Neural crest cell (in vitro differentiated cells): ENCODE results near the gene STK24. TPM values are rescaled to one million over a fixed set of nuclear protein-coding genes. Genes with fewer than 3 reads are reported as not detected.

Source experiments
- DNase-seq: peaks from one replicate; pipeline ENCODE4 v3.0.0; 2021; ENCODE audit warnings: low read depth, mixed read lengths, low spot score
- H3K27ac Mint-ChIP-seq: one replicate; pipeline ENCODE4 v1.8.0; 2021; ENCODE audit warnings: mild to moderate bottlenecking, mixed read lengths; ENCODE audit not compliant: unreplicated experiment
- H3K27me3 Mint-ChIP-seq: 2 replicates; pipeline ENCODE4 v1.8.0; 2021; ENCODE audit warnings: low read depth, mild to moderate bottlenecking, mixed read lengths
- H3K36me3 Mint-ChIP-seq: 2 replicates; pipeline ENCODE4 v1.8.0; 2021; ENCODE audit warnings: low read depth, mild to moderate bottlenecking, mixed read lengths
- H3K4me1 Mint-ChIP-seq: 2 replicates; pipeline ENCODE4 v1.8.0; 2021; ENCODE audit warnings: mixed read lengths
- H3K4me3 Mint-ChIP-seq: one replicate; pipeline ENCODE4 v1.8.0; 2021; ENCODE audit warnings: mild to moderate bottlenecking, mixed read lengths
- H3K9me3 Mint-ChIP-seq: 2 replicates; pipeline ENCODE4 v1.8.0; 2021; ENCODE audit warnings: mixed read lengths
- total RNA-seq: library from RNA; stranded (reverse); gene quantifications from 2 replicates; pipeline ENCODE4 v1.2.1, GENCODE V29; 2021
- TF ChIP-seq, protein P1 (sequence below): fragments of 200-600 bp; sonication (generic); conservative IDR thresholded peaks from 2 replicates; pipeline ENCODE4 v1.5.0; 2021; ENCODE audit warnings: antibody characterized with exemption, mild to moderate bottlenecking

The STK24 gene
- total RNA-seq, 1 donor from 2014 or later: 114 TPM

DNA sequence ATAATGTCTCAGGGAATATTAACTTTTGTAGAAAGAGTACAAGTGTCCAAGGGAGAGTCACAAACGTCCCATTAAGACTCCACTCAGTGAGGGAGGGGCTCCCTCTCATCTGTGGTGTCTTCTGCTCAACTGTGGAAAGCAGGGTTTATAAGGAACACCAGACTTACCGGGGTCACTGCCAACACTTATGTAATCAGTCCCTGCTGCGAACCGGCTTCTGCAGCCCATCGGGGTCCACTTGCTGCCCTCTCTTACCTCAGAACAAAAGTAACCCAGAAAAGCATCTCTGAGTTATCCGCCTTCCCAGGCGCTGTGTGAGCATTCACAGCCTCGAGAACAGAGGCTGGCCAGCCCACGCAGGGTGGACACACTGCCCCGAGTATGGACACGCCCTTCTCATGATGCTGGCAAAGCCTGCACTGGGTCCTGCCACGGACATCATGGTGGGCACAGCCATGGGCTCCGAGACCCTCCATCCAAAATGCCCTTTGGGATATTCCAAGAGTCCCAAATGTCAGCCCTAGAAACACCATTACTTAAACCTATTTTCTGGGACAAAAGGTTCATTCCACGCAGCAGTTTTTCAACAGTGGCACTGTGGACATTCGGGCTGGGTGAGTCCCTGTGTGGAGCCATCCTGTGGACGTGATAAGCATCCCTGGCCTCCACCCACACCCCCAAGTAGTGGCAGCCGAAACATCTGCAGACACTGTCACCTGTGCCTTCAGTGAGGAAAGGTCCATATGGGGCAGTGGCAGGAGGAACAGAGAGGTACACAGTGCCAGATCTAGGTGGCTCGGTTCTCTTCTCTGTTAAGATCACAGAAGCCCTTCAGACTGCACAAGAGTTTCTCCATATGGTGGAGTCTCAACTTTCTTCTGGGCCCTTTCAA lies 63.9 kb downstream of the STK24 start:
- no peaks in the 10 kb centered on the region for H3K9me3 Mint-ChIP-seq
- TF ChIP-seq, protein P1, sequence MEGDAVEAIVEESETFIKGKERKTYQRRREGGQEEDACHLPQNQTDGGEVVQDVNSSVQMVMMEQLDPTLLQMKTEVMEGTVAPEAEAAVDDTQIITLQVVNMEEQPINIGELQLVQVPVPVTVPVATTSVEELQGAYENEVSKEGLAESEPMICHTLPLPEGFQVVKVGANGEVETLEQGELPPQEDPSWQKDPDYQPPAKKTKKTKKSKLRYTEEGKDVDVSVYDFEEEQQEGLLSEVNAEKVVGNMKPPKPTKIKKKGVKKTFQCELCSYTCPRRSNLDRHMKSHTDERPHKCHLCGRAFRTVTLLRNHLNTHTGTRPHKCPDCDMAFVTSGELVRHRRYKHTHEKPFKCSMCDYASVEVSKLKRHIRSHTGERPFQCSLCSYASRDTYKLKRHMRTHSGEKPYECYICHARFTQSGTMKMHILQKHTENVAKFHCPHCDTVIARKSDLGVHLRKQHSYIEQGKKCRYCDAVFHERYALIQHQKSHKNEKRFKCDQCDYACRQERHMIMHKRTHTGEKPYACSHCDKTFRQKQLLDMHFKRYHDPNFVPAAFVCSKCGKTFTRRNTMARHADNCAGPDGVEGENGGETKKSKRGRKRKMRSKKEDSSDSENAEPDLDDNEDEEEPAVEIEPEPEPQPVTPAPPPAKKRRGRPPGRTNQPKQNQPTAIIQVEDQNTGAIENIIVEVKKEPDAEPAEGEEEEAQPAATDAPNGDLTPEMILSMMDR: no peak
- no peak overlapping the region for H3K4me3 Mint-ChIP-seq
- H3K27me3 Mint-ChIP-seq: no peaks in the 10 kb centered on the region
- H3K4me1 Mint-ChIP-seq: peaks cover 38% of the 10 kb centered on the region
- peaks cover 9% of the 10 kb centered on the region for H3K36me3 Mint-ChIP-seq
- DNase-seq: no peak
- H3K27ac Mint-ChIP-seq: no peak overlapping the region

DNA sequence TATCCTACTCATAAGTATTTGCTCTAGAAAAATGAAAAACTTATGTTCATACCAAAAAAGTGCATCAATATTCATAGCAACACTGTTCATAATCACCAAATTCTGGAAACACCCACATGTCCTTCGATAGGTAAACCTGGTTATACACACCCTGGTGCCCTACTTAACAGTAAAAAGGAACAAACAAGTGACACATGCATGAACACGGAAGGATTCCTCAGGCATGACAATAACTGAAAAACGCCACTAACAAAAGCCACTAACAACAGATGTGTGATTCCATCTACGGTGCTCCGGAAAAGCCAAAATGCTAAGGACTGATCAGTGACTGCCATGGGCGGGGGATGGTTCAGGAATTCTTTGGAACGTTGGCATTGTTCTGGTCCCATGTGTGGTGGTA lies 65.5 kb downstream of the STK24 start:
- no peaks in the 10 kb centered on the region for H3K27me3 Mint-ChIP-seq
- no peak overlapping the region for H3K27ac Mint-ChIP-seq
- no peak overlapping the region for H3K4me3 Mint-ChIP-seq
- TF ChIP-seq, protein P1: no peak
- no peaks in the 10 kb centered on the region for H3K9me3 Mint-ChIP-seq
- DNase-seq: no peak
- peaks cover 47% of the 10 kb centered on the region for H3K4me1 Mint-ChIP-seq
- H3K36me3 Mint-ChIP-seq: peaks cover 4% of the 10 kb centered on the region

DNA sequence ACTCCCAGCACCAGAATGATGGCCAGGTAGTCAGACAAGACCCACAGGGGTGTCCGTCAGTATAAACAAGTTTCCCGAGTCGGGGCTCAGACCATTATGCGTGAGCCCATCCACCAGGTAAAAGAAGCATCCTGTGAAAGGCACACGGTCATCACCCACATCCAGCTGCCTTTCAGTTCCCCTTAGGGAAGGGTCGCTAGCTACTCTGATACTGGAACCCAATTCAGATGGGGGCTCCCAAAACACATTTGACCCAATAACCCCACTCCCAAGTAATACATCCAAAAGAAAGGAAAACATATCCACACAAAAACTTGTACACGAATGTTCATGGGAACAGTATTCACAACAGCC lies 66.8 kb downstream of the STK24 start:
- TF ChIP-seq, protein P1: no peak
- H3K27me3 Mint-ChIP-seq: no peaks in the 10 kb centered on the region
- H3K4me1 Mint-ChIP-seq: peaks cover 50% of the 10 kb centered on the region
- H3K27ac Mint-ChIP-seq: no peak overlapping the region
- DNase-seq: no peak
- peaks cover 3% of the 10 kb centered on the region for H3K36me3 Mint-ChIP-seq
- no peaks in the 10 kb centered on the region for H3K9me3 Mint-ChIP-seq
- no peak overlapping the region for H3K4me3 Mint-ChIP-seq

DNA sequence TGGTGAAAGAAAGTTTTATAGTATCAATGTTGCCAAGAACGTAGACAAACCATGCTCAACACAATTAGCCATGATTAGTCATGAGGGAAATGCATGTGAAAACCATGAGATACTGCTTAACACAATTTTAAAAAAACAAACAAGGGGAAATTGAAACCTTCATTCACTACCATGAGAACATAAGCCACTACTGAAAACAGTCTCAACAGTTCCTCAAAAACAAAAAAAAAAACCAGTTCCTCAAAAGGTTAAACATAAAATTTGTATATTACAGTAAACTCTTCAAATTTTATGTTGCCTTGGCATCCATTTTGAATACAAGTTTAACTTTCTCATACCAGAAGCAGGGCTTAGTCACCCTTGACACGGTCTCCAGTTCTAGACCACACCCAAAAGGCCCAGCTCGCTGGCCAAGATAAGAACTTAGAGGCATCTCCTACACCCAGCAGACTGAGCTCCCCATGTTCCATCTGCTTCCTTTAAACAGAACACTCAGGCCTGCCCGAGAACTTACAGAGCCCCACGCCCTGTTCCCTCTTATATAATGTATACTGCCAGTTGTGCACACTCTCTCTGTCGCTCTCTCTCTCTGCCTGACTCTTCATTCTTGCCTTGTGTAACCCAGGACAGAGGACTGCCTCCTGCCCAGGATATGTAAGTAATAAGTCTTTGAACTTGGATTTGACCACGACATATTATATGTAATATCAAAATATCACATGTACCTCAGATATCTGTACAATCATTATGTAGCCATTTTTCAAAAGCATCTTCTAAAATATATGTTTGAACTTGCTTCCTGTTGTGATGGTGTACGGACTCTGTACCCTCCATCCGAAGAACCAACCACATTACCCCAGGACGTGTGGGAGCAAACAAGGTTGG lies 67.4 kb downstream of the STK24 start:
- peaks cover 3% of the 10 kb centered on the region for H3K36me3 Mint-ChIP-seq
- no peak overlapping the region for H3K27ac Mint-ChIP-seq
- no peak for DNase-seq
- no peaks in the 10 kb centered on the region for H3K9me3 Mint-ChIP-seq
- peaks cover 57% of the 10 kb centered on the region for H3K4me1 Mint-ChIP-seq
- H3K27me3 Mint-ChIP-seq: no peaks in the 10 kb centered on the region
- TF ChIP-seq, protein P1: no peak
- H3K4me3 Mint-ChIP-seq: no peak overlapping the region

DNA sequence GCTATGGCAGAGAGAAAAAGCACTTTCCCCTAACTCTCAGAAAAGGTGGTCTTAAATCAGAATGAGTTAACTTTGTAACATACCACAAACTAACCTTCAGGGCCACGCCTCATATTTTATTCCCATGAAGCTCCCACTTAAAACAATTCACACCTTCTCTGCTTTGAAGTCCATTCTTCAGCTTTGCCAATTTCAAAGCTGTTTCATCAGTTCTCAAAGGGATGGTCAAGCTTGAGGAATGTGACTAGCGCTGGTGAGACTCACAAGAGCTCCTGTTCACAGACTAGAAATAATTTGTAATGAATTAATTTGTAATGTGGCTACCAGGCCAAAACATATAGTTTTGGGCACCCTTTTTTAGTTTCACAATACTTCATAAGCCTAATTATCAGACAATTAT lies 68.2 kb downstream of the STK24 start:
- no peak for DNase-seq
- TF ChIP-seq, protein P1: no peak
- Mint-ChIP-seq H3K4me3 (no peak overlapping the region), H3K9me3 (no peaks in the 10 kb centered on the region), H3K4me1 (peaks cover 62% of the 10 kb centered on the region), H3K36me3 (peaks cover 3% of the 10 kb centered on the region), H3K27me3 (no peaks in the 10 kb centered on the region), H3K27ac (no peak overlapping the region)
